ENCODE measurements around the gene DNTT.

The DNTT gene

DNA sequence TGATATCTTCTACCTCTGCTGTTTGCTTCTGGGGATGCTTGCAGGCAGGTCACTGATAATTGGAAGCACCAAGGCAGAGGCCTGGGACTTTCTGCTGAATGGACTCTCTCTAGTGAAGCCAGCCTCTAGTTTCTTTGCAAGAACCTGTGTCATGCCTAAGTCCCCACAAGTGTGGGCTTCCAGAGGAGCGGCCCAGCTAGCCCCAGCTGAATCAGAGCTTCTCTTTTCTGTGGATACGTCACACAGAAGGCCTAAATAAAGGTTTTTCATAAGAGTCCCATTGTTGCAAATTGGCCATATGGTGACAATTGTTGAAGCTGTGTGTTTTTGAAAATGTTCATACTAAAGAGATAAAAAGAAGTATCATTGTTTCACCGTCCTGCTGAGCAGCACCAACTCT is 61.3 kb downstream of the DNTT start:
- TF ChIP-seq, protein P1, sequence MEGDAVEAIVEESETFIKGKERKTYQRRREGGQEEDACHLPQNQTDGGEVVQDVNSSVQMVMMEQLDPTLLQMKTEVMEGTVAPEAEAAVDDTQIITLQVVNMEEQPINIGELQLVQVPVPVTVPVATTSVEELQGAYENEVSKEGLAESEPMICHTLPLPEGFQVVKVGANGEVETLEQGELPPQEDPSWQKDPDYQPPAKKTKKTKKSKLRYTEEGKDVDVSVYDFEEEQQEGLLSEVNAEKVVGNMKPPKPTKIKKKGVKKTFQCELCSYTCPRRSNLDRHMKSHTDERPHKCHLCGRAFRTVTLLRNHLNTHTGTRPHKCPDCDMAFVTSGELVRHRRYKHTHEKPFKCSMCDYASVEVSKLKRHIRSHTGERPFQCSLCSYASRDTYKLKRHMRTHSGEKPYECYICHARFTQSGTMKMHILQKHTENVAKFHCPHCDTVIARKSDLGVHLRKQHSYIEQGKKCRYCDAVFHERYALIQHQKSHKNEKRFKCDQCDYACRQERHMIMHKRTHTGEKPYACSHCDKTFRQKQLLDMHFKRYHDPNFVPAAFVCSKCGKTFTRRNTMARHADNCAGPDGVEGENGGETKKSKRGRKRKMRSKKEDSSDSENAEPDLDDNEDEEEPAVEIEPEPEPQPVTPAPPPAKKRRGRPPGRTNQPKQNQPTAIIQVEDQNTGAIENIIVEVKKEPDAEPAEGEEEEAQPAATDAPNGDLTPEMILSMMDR (IDR thresholded peaks at IDR 0.05; ENCODE audit: low read depth, low read length) = no peak
- TF ChIP-seq MYC (IDR thresholded peaks at IDR 0.05; ENCODE audit: low read depth, low read length) (no peak), POLR2A (IDR thresholded peaks at IDR 0.05; ENCODE audit: extremely low read depth, insufficient read length) (no peak)
- TF ChIP-seq, protein P2, sequence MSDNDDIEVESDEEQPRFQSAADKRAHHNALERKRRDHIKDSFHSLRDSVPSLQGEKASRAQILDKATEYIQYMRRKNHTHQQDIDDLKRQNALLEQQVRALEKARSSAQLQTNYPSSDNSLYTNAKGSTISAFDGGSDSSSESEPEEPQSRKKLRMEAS (IDR thresholded peaks at IDR 0.05; ENCODE audit: low read depth, low read length) = no peak
- no peak for DNase-seq (ENCODE audit: low read depth)
- H3K4me3 ChIP-seq (ENCODE audit: low read depth, low read length) = no peak overlapping the region

- no peak overlapping the region for H3K4me3 ChIP-seq (ENCODE audit: low read depth, low read length)
- TF ChIP-seq, protein P2 (IDR thresholded peaks at IDR 0.05; ENCODE audit: low read depth, low read length) = no peak
- TF ChIP-seq, protein P1 (IDR thresholded peaks at IDR 0.05; ENCODE audit: low read depth, low read length) = no peak
- TF ChIP-seq MYC (IDR thresholded peaks at IDR 0.05; ENCODE audit: low read depth, low read length) = no peak
- TF ChIP-seq POLR2A (IDR thresholded peaks at IDR 0.05; ENCODE audit: extremely low read depth, insufficient read length) = no peak
- DNase-seq (ENCODE audit: low read depth) = no peak
Observed at GRCh38 chr10:96366508-96366907, 62.3 kb downstream of the DNTT start.

DNA sequence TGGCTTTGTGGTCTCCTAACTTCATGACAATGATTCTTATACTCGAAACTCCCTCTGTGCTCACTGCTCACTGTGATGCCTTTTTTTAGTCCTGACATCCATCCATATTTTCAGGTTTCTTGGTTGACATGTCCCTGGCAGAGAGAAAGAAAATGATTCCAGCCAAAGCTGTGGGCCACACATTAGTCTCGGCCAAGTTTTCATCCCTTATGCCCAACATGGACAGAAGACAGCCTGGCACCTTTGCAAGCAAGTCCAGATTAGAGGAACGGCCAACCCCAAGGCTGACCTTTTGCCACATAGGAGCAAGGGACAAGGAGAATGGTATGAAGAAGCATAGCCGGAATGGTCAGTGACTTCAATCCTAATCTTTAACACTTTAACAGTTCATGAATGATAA is 63.2 kb downstream of the DNTT start:
- no peak overlapping the region for H3K4me3 ChIP-seq (ENCODE audit: low read depth, low read length)
- TF ChIP-seq, protein P2 (IDR thresholded peaks at IDR 0.05; ENCODE audit: low read depth, low read length) = no peak
- TF ChIP-seq, protein P1 (IDR thresholded peaks at IDR 0.05; ENCODE audit: low read depth, low read length) = no peak
- TF ChIP-seq POLR2A (IDR thresholded peaks at IDR 0.05; ENCODE audit: extremely low read depth, insufficient read length) = no peak
- no peak for TF ChIP-seq MYC (IDR thresholded peaks at IDR 0.05; ENCODE audit: low read depth, low read length)
- no peak for DNase-seq (ENCODE audit: low read depth)

- DNase-seq (ENCODE audit: low read depth) = no peak
- no peak overlapping the region for H3K4me3 ChIP-seq (ENCODE audit: low read depth, low read length)
- TF ChIP-seq, protein P2 (IDR thresholded peaks at IDR 0.05; ENCODE audit: low read depth, low read length) = no peak
- TF ChIP-seq POLR2A (IDR thresholded peaks at IDR 0.05; ENCODE audit: extremely low read depth, insufficient read length) (no peak), MYC (IDR thresholded peaks at IDR 0.05; ENCODE audit: low read depth, low read length) (no peak)
- TF ChIP-seq, protein P1 (IDR thresholded peaks at IDR 0.05; ENCODE audit: low read depth, low read length) = no peak
Observed at GRCh38 chr10:96368971-96369370, 64.7 kb downstream of the DNTT start.

DNA sequence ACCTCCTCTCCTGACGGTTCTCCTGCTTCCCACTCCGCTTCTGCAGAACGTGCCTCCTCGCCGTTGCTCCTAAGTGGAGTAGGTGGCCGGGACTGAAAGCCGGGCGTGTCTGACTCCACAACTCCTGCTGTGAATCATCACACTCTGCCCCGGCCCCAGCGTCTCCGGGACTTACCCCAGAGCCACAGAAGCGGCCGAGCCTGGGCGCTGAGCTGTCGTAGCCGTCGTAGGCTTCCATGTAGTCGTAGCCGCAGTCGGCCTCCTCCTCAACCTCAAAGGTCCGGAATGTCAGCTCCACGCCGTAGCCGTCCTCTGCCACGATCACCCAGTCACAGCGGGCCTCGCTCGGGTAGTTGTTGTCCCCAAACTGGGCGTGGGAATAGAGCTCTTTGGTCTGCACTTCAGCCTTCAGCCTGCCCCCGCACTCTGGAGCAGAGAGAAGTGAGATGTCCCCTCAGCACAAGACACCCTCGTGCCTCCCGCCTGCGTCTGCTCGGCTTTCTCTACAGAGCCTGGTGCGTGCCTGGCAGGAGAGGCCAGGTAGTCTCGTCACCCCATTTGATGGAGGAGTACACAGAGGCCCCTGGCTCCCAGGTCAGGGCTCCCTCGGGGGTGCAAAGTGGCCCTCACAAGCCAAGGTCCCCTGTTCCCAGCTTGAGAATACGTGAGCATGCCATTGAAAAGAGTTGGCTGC is 65.8 kb downstream of the DNTT start:
- TF ChIP-seq, protein P1 (IDR thresholded peaks at IDR 0.05; ENCODE audit: low read depth, low read length) = no peak
- TF ChIP-seq, protein P2 (IDR thresholded peaks at IDR 0.05; ENCODE audit: low read depth, low read length) = no peak
- TF ChIP-seq MYC (IDR thresholded peaks at IDR 0.05; ENCODE audit: low read depth, low read length) (no peak), POLR2A (IDR thresholded peaks at IDR 0.05; ENCODE audit: extremely low read depth, insufficient read length) (no peak)
- no peak overlapping the region for H3K4me3 ChIP-seq (ENCODE audit: low read depth, low read length)
- DNase-seq (ENCODE audit: low read depth) = no peak

Measured in NB4 (cell line).